ENCODE data around the gene CUEDC1. TPM values are rescaled to one million over a fixed set of nuclear protein-coding genes. Genes with fewer than 3 reads are reported as not detected.
A peak's percentile ranks its signal among the peaks of the same experiment; 100 is the strongest.

The CUEDC1 gene
- total RNA-seq, 6 experiments from 2014 or later, result 34.0 to 41.0 (median 34.9) TPM

GRCh38 chr17:57879437-57880085, 75.7 kb downstream of the CUEDC1 start:
- Mint-ChIP-seq H3K27ac (peak overlapping the region; percentile 92), H3K27me3 (ENCODE audit: insufficient read depth) (peaks cover 2% of the 10 kb centered on the region; the same call in 1 of the 2 replicates), H3K4me3 (peak overlapping the region; percentile 48), H3K4me1 (ENCODE audit: low read depth) (peaks cover 85% of the 10 kb centered on the region), H3K9me3 (no peaks in the 10 kb centered on the region), H3K36me3 (ENCODE audit: low read depth) (peaks cover 48% of the 10 kb centered on the region)
- DNase-seq, result no peak
- TF ChIP-seq, protein P1, sequence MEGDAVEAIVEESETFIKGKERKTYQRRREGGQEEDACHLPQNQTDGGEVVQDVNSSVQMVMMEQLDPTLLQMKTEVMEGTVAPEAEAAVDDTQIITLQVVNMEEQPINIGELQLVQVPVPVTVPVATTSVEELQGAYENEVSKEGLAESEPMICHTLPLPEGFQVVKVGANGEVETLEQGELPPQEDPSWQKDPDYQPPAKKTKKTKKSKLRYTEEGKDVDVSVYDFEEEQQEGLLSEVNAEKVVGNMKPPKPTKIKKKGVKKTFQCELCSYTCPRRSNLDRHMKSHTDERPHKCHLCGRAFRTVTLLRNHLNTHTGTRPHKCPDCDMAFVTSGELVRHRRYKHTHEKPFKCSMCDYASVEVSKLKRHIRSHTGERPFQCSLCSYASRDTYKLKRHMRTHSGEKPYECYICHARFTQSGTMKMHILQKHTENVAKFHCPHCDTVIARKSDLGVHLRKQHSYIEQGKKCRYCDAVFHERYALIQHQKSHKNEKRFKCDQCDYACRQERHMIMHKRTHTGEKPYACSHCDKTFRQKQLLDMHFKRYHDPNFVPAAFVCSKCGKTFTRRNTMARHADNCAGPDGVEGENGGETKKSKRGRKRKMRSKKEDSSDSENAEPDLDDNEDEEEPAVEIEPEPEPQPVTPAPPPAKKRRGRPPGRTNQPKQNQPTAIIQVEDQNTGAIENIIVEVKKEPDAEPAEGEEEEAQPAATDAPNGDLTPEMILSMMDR (IDR thresholded peaks at IDR 0.05), result no peak

- Mint-ChIP-seq H3K4me3 (peak overlapping the region; percentile 36; the same call in 1 of the 2 replicates), H3K27me3 (ENCODE audit: insufficient read depth) (peaks cover 2% of the 10 kb centered on the region), H3K9me3 (no peaks in the 10 kb centered on the region), H3K36me3 (ENCODE audit: low read depth) (peaks cover 43% of the 10 kb centered on the region), H3K4me1 (ENCODE audit: low read depth) (peaks cover 96% of the 10 kb centered on the region), H3K27ac (peak overlapping the region; percentile 92)
- TF ChIP-seq, protein P1 (IDR thresholded peaks at IDR 0.05), result no peak
- DNase-seq, result no peak
Measured at GRCh38 chr17:57877803-57878377, 77.3 kb downstream of the CUEDC1 start.

GRCh38 chr17:57876866-57877237, 78.4 kb downstream of the CUEDC1 start:
- H3K4me3 Mint-ChIP-seq, result no peak overlapping the region
- peaks cover 42% of the 10 kb centered on the region; the same call in 1 of the 2 replicates for H3K36me3 Mint-ChIP-seq (ENCODE audit: low read depth)
- H3K27me3 Mint-ChIP-seq (ENCODE audit: insufficient read depth), result peaks cover 2% of the 10 kb centered on the region
- H3K27ac Mint-ChIP-seq, result peak overlapping the region; percentile 99
- no peak for DNase-seq
- H3K9me3 Mint-ChIP-seq, result no peaks in the 10 kb centered on the region
- TF ChIP-seq, protein P1 (IDR thresholded peaks at IDR 0.05), result no peak
- peaks cover 92% of the 10 kb centered on the region for H3K4me1 Mint-ChIP-seq (ENCODE audit: low read depth)

GRCh38 chr17:57876023-57876865, 79.0 kb downstream of the CUEDC1 start:
- no peak for DNase-seq
- Mint-ChIP-seq H3K4me3 (peak overlapping the region; percentile 9), H3K36me3 (ENCODE audit: low read depth) (peaks cover 43% of the 10 kb centered on the region; the same call in 1 of the 2 replicates), H3K27me3 (ENCODE audit: insufficient read depth) (peaks cover 2% of the 10 kb centered on the region), H3K27ac (peak overlapping the region; percentile 99), H3K9me3 (no peaks in the 10 kb centered on the region), H3K4me1 (ENCODE audit: low read depth) (peaks cover 89% of the 10 kb centered on the region)
- TF ChIP-seq, protein P1 (IDR thresholded peaks at IDR 0.05), result no peak

DNA sequence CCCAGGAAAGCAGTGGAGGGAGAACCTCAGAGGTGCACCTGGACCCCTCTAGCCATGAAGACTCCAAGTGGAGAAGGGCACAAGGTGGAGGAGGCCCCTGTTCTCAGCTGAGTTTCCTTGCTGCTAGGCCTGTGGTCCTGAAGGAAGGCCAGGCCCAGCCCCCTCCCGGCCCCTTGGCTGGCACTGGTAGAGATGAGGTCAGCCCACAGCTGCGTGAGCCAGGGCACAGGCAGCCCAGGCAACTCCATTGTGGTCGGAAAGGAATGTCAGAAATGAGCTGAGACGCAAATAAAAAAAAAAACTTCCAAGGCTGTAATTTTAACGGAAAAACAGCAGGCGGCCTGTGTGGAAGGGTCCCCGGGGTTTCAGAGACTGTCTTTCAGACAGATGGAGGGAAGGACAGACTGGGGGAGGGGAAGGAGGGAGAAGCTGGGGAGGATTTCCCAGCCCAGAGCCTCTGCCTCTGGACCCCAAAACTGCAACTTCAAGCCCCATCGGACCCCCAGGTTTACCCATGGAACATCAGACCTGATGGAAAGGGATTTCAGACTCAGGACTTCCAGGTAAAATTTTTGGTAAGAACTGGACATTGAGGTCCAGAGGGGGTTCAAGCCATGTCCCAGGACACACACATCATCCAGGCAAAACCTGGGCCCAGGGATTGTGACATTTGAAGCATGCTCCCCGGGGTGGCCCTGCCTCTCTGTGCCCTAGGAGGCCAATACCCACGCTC, 79.8 kb downstream of the CUEDC1 start:
- Mint-ChIP-seq H3K9me3 (no peaks in the 10 kb centered on the region), H3K36me3 (ENCODE audit: low read depth) (peaks cover 38% of the 10 kb centered on the region; the same call in 1 of the 2 replicates), H3K27ac (peak overlapping the region; percentile 99), H3K4me3 (peak overlapping the region; percentile 75), H3K4me1 (ENCODE audit: low read depth) (peaks cover 86% of the 10 kb centered on the region), H3K27me3 (ENCODE audit: insufficient read depth) (peaks cover 2% of the 10 kb centered on the region)
- TF ChIP-seq, protein P1 (IDR thresholded peaks at IDR 0.05), result peak; percentile 82
- peak; percentile 97 for DNase-seq
